Suprapubic skin (tissue), 4 donors: ENCODE results near the gene ZCWPW2.

Experiments used
- POLR2A ChIP-seq, 2 donors: fragments of 450-650 bp; IDR thresholded peaks; one replicate each; pipeline ENCODE4 v1.6.1; 2017; ENCODE audit warnings: antibody characterized with exemption in 2 of 2, mild to moderate bottlenecking in 2 of 2, moderate library complexity in 2 of 2
- POLR2AphosphoS5 ChIP-seq, 3 donors: sonication (generic); formaldehyde crosslinking; IDR thresholded peaks; one replicate each; pipeline ENCODE4 v1.6.1; 2017; ENCODE audit warnings: antibody characterized with exemption in 3 of 3
- TF ChIP-seq, protein P1 (sequence below), 2 donors: fragments of 200-600 bp in 1 of 2; fragments of 450-650 bp in 1 of 2; sonication (generic) in 1 of 2; IDR thresholded peaks; one replicate each; pipeline ENCODE4 v1.5.1; 2016 to 2019; ENCODE audit warnings: antibody characterized with exemption in 2 of 2, mild to moderate bottlenecking in 1 of 2, moderate library complexity in 1 of 2

DNA sequence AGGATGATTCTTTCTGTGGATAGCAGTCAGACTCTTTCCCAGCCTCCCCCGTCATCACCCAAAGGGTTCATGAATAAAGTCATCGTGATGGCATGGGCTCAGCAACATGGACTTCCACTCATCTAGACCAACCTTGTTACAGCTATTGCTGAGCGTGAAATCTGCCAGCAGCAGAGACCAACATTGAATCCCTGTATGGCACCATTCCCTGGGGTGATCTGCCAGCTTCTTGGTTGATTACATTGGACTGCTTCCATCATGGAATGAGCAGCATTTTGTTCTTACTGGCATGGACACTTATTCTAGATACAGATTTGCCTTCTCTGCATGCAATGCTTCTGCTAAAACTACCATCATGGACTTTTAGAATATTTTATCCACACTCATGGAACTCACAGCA, 195.7 kb downstream of the ZCWPW2 start:
- TF ChIP-seq, protein P1, sequence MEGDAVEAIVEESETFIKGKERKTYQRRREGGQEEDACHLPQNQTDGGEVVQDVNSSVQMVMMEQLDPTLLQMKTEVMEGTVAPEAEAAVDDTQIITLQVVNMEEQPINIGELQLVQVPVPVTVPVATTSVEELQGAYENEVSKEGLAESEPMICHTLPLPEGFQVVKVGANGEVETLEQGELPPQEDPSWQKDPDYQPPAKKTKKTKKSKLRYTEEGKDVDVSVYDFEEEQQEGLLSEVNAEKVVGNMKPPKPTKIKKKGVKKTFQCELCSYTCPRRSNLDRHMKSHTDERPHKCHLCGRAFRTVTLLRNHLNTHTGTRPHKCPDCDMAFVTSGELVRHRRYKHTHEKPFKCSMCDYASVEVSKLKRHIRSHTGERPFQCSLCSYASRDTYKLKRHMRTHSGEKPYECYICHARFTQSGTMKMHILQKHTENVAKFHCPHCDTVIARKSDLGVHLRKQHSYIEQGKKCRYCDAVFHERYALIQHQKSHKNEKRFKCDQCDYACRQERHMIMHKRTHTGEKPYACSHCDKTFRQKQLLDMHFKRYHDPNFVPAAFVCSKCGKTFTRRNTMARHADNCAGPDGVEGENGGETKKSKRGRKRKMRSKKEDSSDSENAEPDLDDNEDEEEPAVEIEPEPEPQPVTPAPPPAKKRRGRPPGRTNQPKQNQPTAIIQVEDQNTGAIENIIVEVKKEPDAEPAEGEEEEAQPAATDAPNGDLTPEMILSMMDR (IDR thresholded peaks at IDR 0.05) = no peak
- TF ChIP-seq POLR2A (IDR thresholded peaks at IDR 0.05) = no peak
- no peak for TF ChIP-seq POLR2AphosphoS5 (IDR thresholded peaks at IDR 0.05)
